Thoracic aorta (tissue), 2 donors: ENCODE results near the gene FARP1. TPM values are rescaled to one million over a fixed set of nuclear protein-coding genes. Genes with fewer than 3 reads are reported as not detected.

ENCODE experiments used
- ATAC-seq: fragments of 150-250 bp; one replicate; pipeline ENCODE4 v1.8.0; 2017; ENCODE audit warnings: low read depth; ENCODE audit not compliant: insufficient number of reproducible peaks, low FRiP score
- DNase-seq: peaks from one replicate; pipeline ENCODE4 v3.0.0-alpha.2; 2020; ENCODE audit warnings: low spot score
- H3K27ac ChIP-seq, 2 donors: fragments of 200-600 bp; sonication (generic); 1 replicate in 1 of 2; 2 replicates in 1 of 2; pipeline ENCODE4 v1.5.1; 2016; ENCODE audit warnings: mild to moderate bottlenecking in 2 of 2, moderate library complexity in 2 of 2
- H3K27me3 ChIP-seq: fragments of 200-600 bp; sonication (generic); replicated peaks from 2 replicates; pipeline ENCODE4 v1.6.0; 2016; ENCODE audit warnings: mild to moderate bottlenecking; ENCODE audit not compliant: insufficient read depth
- H3K36me3 ChIP-seq: fragments of 200-600 bp; sonication (generic); one replicate; pipeline ENCODE4 v1.5.1; 2016
- H3K4me1 ChIP-seq, 2 donors: fragments of 200-600 bp; sonication (generic); 1 replicate in 1 of 2; 2 replicates in 1 of 2; pipeline versions ENCODE4 v1.5.1 to v1.6.0; 2016; ENCODE audit warnings: low read depth in 2 of 2, mild to moderate bottlenecking in 1 of 2; ENCODE audit not compliant: control insufficient read depth in 1 of 2
- H3K4me3 ChIP-seq: fragments of 200-600 bp; sonication (generic); 2 replicates; pipeline ENCODE4 v1.5.1; 2016; ENCODE audit warnings: mild to moderate bottlenecking
- H3K9me3 ChIP-seq: fragments of 200-600 bp; sonication (generic); 2 replicates; pipeline ENCODE4 v1.5.1; 2016
- total RNA-seq, 2 donors: library from RNA; depleted of rRNA; stranded (reverse); fragments of >200 nt; gene quantifications; one replicate each; pipeline versions ENCODE4 v1.1.0 to v1.2.3, GENCODE V29; 2016
- TF ChIP-seq, protein P1 (sequence below): fragments of 200-600 bp; sonication (generic); IDR thresholded peaks from one replicate; pipeline ENCODE4 v1.5.1; 2019; ENCODE audit warnings: antibody characterized with exemption

Gene FARP1
- total RNA-seq, 2 donors from 2014 or later = 17.6 to 30.3 TPM

DNA sequence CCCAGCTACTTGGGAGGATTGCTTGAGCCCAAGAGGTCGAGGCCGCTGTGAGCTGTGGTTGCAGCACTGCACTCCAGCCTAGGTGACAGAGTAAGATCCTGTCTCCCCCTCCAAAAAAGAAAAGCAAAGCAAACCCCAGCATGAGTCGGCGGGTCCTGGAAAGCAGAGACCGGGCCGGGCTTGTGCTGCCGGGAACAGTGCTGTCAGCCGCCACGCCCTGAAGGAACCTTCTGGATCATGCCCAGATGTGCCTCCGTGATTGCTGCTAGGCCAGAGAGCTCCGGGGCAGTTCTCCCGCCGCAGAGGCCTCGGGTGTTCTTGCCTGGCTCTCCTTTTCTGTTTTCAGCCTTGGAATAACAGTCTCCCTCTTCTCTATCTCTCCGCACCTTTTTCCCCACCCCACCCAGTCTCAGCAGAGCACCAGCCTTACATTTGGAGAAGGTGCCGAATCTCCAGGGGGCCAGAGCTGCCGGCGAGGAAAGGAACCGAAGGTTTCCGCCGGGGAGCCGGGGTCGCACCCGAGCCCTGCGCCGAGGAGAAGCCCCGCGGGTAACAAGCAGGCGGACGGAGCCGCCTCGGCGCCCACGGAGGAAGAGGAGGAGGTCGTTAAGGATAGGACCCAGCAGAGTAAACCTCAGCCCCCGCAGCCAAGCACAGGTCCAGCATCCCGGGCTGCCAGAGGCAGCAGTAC lies 252.1 kb downstream of the FARP1 start:
- H3K27ac ChIP-seq = no peak overlapping the region
- DNase-seq = no peak
- no peaks in the 10 kb centered on the region for H3K27me3 ChIP-seq
- no peak for ATAC-seq
- no peak overlapping the region for H3K4me3 ChIP-seq
- TF ChIP-seq, protein P1, sequence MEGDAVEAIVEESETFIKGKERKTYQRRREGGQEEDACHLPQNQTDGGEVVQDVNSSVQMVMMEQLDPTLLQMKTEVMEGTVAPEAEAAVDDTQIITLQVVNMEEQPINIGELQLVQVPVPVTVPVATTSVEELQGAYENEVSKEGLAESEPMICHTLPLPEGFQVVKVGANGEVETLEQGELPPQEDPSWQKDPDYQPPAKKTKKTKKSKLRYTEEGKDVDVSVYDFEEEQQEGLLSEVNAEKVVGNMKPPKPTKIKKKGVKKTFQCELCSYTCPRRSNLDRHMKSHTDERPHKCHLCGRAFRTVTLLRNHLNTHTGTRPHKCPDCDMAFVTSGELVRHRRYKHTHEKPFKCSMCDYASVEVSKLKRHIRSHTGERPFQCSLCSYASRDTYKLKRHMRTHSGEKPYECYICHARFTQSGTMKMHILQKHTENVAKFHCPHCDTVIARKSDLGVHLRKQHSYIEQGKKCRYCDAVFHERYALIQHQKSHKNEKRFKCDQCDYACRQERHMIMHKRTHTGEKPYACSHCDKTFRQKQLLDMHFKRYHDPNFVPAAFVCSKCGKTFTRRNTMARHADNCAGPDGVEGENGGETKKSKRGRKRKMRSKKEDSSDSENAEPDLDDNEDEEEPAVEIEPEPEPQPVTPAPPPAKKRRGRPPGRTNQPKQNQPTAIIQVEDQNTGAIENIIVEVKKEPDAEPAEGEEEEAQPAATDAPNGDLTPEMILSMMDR = no peak
- no peaks in the 10 kb centered on the region for H3K9me3 ChIP-seq
- H3K4me1 ChIP-seq = no peaks in the 10 kb centered on the region
- no peaks in the 10 kb centered on the region for H3K36me3 ChIP-seq

DNA sequence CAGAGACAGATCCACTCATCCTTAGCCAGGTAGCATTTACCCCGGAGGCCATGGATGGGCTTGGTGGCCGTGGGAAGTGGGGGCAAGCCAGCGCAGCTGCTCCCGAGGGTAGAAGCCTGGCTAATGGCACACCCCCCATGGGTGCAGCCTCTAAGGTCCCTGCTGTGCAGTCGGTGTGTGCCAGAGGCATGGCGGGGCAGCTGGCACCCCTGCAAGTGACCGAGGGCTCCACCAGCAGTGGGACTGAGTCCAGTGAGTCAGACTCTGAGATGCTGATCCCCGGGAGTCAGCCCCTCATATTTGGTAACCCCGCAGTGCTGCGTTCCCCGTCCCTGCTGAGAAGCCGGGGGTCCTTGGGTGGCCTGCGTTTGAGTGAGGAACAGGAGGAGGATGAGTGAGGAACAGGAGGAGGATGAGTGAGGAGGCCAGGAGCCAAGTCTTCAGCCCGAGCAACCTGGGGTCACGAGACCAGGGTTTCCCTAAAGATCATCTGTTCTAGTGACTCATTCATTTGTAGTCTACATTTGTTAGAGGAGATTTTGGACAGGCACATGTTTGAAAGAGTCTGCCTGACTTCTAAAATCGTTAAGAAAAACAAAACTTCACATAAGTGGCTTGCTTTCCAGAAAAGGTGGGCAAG lies 253.3 kb downstream of the FARP1 start:
- Histone ChIP-seq H3K27ac (no peak overlapping the region), H3K36me3 (no peaks in the 10 kb centered on the region), H3K27me3 (no peaks in the 10 kb centered on the region), H3K4me1 (no peaks in the 10 kb centered on the region), H3K9me3 (no peaks in the 10 kb centered on the region), H3K4me3 (no peak overlapping the region)
- ATAC-seq = no peak
- TF ChIP-seq, protein P1 = no peak
- DNase-seq = no peak

DNA sequence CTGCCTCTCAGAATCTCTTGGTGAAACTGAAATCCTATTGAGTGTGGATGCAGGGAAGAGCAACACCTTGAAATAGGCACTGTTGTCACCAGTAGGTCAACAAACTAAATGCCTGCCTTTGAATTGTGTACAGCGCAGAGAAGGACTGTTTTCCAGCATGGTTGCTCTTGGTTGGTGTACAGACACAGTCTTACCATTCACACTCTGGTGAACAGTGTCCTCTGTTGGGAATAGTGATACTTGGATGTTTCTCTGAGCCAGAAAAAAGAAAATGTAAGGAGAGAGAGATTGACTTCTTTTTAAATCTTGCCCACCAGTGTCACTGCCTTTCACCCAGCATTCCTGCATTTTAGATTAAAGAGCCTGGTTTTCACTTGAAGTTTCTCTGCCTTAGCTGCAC lies 254.3 kb downstream of the FARP1 start:
- no peak for DNase-seq
- no peak overlapping the region for H3K4me3 ChIP-seq
- no peaks in the 10 kb centered on the region for H3K36me3 ChIP-seq
- no peak for ATAC-seq
- H3K27ac ChIP-seq = no peak overlapping the region
- H3K27me3 ChIP-seq = no peaks in the 10 kb centered on the region
- TF ChIP-seq, protein P1 = no peak
- no peaks in the 10 kb centered on the region for H3K4me1 ChIP-seq
- H3K9me3 ChIP-seq = no peaks in the 10 kb centered on the region

DNA sequence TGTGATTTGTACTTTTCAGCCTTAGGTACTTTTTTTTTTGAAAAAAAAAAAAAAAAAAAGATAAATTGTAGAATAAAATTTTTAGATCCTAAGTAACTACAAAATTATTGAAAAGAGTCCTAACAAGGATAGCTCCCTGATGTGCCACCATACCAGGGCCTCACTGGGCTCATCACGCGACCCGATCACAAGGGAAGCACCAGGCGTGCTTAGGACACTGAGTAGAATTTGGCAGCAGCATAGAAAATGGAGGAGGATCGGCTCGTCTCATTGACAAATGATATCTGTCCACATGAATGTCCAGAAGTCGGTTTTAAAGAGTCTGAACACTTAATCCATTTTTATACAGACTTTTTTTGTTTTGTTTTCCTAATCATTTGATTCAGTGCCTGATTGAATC lies 255.0 kb downstream of the FARP1 start:
- no peak for DNase-seq
- H3K27me3 ChIP-seq = no peaks in the 10 kb centered on the region
- H3K4me1 ChIP-seq = no peaks in the 10 kb centered on the region
- no peaks in the 10 kb centered on the region for H3K36me3 ChIP-seq
- ATAC-seq = no peak
- no peak overlapping the region for H3K27ac ChIP-seq
- TF ChIP-seq, protein P1 = no peak
- H3K4me3 ChIP-seq = no peak overlapping the region
- no peaks in the 10 kb centered on the region for H3K9me3 ChIP-seq

DNA sequence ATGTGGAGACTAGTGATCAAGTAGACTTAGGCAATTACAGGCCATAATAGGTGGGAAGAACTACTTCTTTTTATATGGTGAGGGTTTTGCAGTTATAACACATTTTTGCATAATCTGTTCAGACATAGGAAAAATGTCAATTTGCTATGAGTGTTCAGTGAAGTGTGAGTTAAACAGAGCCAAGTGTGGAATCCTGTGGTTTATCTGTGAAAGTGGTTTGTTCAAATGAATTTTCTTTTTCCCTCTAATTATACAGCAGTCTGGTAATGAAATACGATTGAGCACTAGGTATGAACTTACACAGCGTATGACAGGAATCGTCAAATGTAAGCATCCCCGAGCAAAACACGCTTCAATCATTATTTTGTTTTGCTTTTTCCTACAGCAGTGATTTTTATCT lies 255.7 kb downstream of the FARP1 start:
- ATAC-seq (no peak), DNase-seq (no peak)
- H3K4me3 ChIP-seq = no peak overlapping the region
- H3K27me3 ChIP-seq = no peaks in the 10 kb centered on the region
- H3K9me3 ChIP-seq = no peaks in the 10 kb centered on the region
- no peak overlapping the region for H3K27ac ChIP-seq
- no peaks in the 10 kb centered on the region for H3K4me1 ChIP-seq
- TF ChIP-seq, protein P1 = no peak
- no peaks in the 10 kb centered on the region for H3K36me3 ChIP-seq
